Osteoblast (primary cell): ENCODE data around the gene BRF1. TPM values are rescaled to one million over a fixed set of nuclear protein-coding genes. Genes with fewer than 3 reads are reported as not detected.

Source experiments
- DNase-seq: peaks from one replicate; pipeline ENCODE4 v3.0.0; 2011; ENCODE audit warnings: low spot score, mixed read lengths; ENCODE audit not compliant: insufficient read length; ENCODE audit errors: missing footprints
- H2AFZ ChIP-seq: 2 replicates; pipeline ENCODE4 v1.6.0; 2011; ENCODE audit warnings: mild to moderate bottlenecking, low read length
- H3K27ac ChIP-seq: 2 replicates; pipeline ENCODE4 v1.5.1; 2011; ENCODE audit warnings: mild to moderate bottlenecking, low read depth, low read length, moderate library complexity
- H3K27me3 ChIP-seq: 2 replicates; pipeline ENCODE4 v1.6.0; 2012; ENCODE audit warnings: mild to moderate bottlenecking, control low read depth, inconsistent platforms, low read length, moderate library complexity; ENCODE audit not compliant: insufficient read depth
- H3K36me3 ChIP-seq: 2 replicates; pipeline ENCODE4 v1.5.1; 2011; ENCODE audit warnings: mild to moderate bottlenecking, low read length, control low read depth, moderate library complexity; ENCODE audit not compliant: insufficient read depth
- H3K4me1 ChIP-seq: 2 replicates; pipeline ENCODE4 v1.5.1; 2011; ENCODE audit warnings: mild to moderate bottlenecking, low read length, control low read depth, moderate library complexity; ENCODE audit not compliant: insufficient read depth
- H3K4me2 ChIP-seq: 2 replicates; pipeline ENCODE4 v1.6.0; 2011; ENCODE audit warnings: mild to moderate bottlenecking, low read length; ENCODE audit not compliant: insufficient read depth
- H3K4me3 ChIP-seq: fragments of 200-600 bp; sonication (generic); 3 replicates; pipeline ENCODE4 v1.5.1; 2012; ENCODE audit warnings: mild to moderate bottlenecking, low read length, inconsistent platforms; ENCODE audit not compliant: insufficient read depth
- H3K79me2 ChIP-seq: 2 replicates; pipeline ENCODE4 v1.6.0; 2012; ENCODE audit warnings: mild to moderate bottlenecking, low read length, control low read depth, inconsistent platforms; ENCODE audit not compliant: insufficient read depth
- H3K9me3 ChIP-seq: 2 replicates; pipeline ENCODE4 v1.5.1; 2011; ENCODE audit warnings: low read depth, low read length, control low read depth
- H4K20me1 ChIP-seq: 2 replicates; pipeline ENCODE4 v1.6.0; 2012; ENCODE audit warnings: mild to moderate bottlenecking, low read length, control low read depth; ENCODE audit not compliant: insufficient read depth
- CTCF ChIP-seq: IDR thresholded peaks from 2 replicates; pipeline ENCODE4 v1.5.1; 2011; ENCODE audit warnings: mild to moderate bottlenecking, low read depth, low read length, moderate library complexity; ENCODE audit errors: extremely low read depth
- total RNA-seq: library from RNA; depleted of rRNA; stranded (reverse); fragments of >200 nt; gene quantifications from 2 replicates; pipeline ENCODE4 v1.2.3, GENCODE V29; 2012

Gene BRF1
- total RNA-seq, 1 donor, result 34.4 TPM

- H3K36me3 ChIP-seq, result no peaks in the 10 kb centered on the region
- H3K4me1 ChIP-seq, result no peaks in the 10 kb centered on the region
- DNase-seq, result no peak
Observed at GRCh38 chr14:105211758-105212089, 89.1 kb downstream of the BRF1 start.

GRCh38 chr14:105211086-105211757 is 89.6 kb downstream of the BRF1 start:
- Histone ChIP-seq H3K4me1 (no peaks in the 10 kb centered on the region), H3K4me3 (no peak overlapping the region), H3K79me2 (no peaks in the 10 kb centered on the region), H2AFZ (no peak overlapping the region), H3K36me3 (no peaks in the 10 kb centered on the region), H3K4me2 (no peak overlapping the region), H3K27ac (no peak overlapping the region), H3K9me3 (no peaks in the 10 kb centered on the region), H3K27me3 (no peaks in the 10 kb centered on the region), H4K20me1 (peaks cover 12% of the 10 kb centered on the region)
- no peak for DNase-seq
- no peak for TF ChIP-seq CTCF

More at GRCh38 chr14:105211758-105212089, 89.1 kb downstream of the BRF1 start:
- Histone ChIP-seq H3K79me2 (no peaks in the 10 kb centered on the region), H3K27me3 (no peaks in the 10 kb centered on the region), H3K27ac (no peak overlapping the region), H3K4me3 (no peak overlapping the region), H2AFZ (no peak overlapping the region), H3K9me3 (no peaks in the 10 kb centered on the region), H4K20me1 (peaks cover 14% of the 10 kb centered on the region), H3K4me2 (no peak overlapping the region)
- TF ChIP-seq CTCF, result no peak

- DNase-seq, result no peak
- no peaks in the 10 kb centered on the region for H3K36me3 ChIP-seq
- H3K27ac ChIP-seq, result no peak overlapping the region
- no peaks in the 10 kb centered on the region for H3K27me3 ChIP-seq
- no peaks in the 10 kb centered on the region for H3K4me1 ChIP-seq
- no peaks in the 10 kb centered on the region for H3K9me3 ChIP-seq
- no peak overlapping the region for H2AFZ ChIP-seq
- no peaks in the 10 kb centered on the region for H3K79me2 ChIP-seq
- H3K4me3 ChIP-seq, result no peak overlapping the region
- no peak for TF ChIP-seq CTCF
- no peak overlapping the region for H3K4me2 ChIP-seq
- peaks cover 4% of the 10 kb centered on the region for H4K20me1 ChIP-seq
Observed at GRCh38 chr14:105210266-105211025, 90.4 kb downstream of the BRF1 start.

GRCh38 chr14:105209646-105210045 is 91.2 kb downstream of the BRF1 start:
- H4K20me1 ChIP-seq, result no peaks in the 10 kb centered on the region
- H3K4me1 ChIP-seq, result peaks cover 1% of the 10 kb centered on the region
- H2AFZ ChIP-seq, result no peak overlapping the region
- no peaks in the 10 kb centered on the region for H3K27me3 ChIP-seq
- no peaks in the 10 kb centered on the region for H3K79me2 ChIP-seq
- H3K4me2 ChIP-seq, result no peak overlapping the region
- no peak for DNase-seq
- no peak overlapping the region for H3K27ac ChIP-seq
- no peak for TF ChIP-seq CTCF
- H3K36me3 ChIP-seq, result no peaks in the 10 kb centered on the region
- H3K9me3 ChIP-seq, result no peaks in the 10 kb centered on the region
- no peak overlapping the region for H3K4me3 ChIP-seq
